Mesenchymal stem cell (in vitro differentiated cells and primary cell): ENCODE results near the gene TIAM2.

ENCODE experiments used
- DNase-seq: peaks from one replicate; pipeline ENCODE4 v3.0.0-alpha.2; 2013
- H2AFZ ChIP-seq: one replicate; pipeline ENCODE4 v1.6.1; 2013; ENCODE audit warnings: low read depth, mild to moderate bottlenecking, control low read depth, inconsistent platforms, low read length, moderate library complexity
- H2AK5ac ChIP-seq: 2 replicates; pipeline ENCODE4 v1.6.1; 2013; ENCODE audit warnings: low read length, moderate library complexity, mild to moderate bottlenecking, inconsistent platforms; ENCODE audit not compliant: severe bottlenecking
- H2BK120ac ChIP-seq: one replicate; pipeline ENCODE4 v1.6.1; 2013; ENCODE audit warnings: low read depth, mild to moderate bottlenecking, inconsistent platforms, low read length, moderate library complexity
- H2BK12ac ChIP-seq, 2 experiments: one replicate each; pipeline ENCODE4 v1.6.1; 2013; ENCODE audit warnings: inconsistent platforms in 2 of 2, low read length in 2 of 2, mild to moderate bottlenecking in 2 of 2, moderate library complexity in 2 of 2, control low read depth in 1 of 2
- H2BK15ac ChIP-seq: one replicate; pipeline ENCODE4 v1.6.1; 2013; ENCODE audit warnings: mild to moderate bottlenecking, low read depth, inconsistent platforms; ENCODE audit not compliant: poor library complexity, severe bottlenecking
- H2BK5ac ChIP-seq: 2 replicates; pipeline ENCODE4 v1.6.1; 2013; ENCODE audit warnings: low read depth, mild to moderate bottlenecking, low read length, control low read depth, inconsistent platforms; ENCODE audit not compliant: poor library complexity, severe bottlenecking
- H3K14ac ChIP-seq, 2 experiments: one replicate each; pipeline ENCODE4 v1.6.1; 2013; ENCODE audit warnings: inconsistent platforms in 2 of 2, low read length in 2 of 2, control low read depth in 1 of 2, mild to moderate bottlenecking in 1 of 2, moderate library complexity in 1 of 2
- H3K18ac ChIP-seq, 2 experiments: one replicate each; pipeline ENCODE4 v1.6.1; 2013; ENCODE audit warnings: inconsistent platforms in 2 of 2, low read length in 2 of 2, control low read depth in 1 of 2, low read depth in 1 of 2, mild to moderate bottlenecking in 1 of 2
- H3K23ac ChIP-seq, 2 experiments: one replicate each; pipeline ENCODE4 v1.6.1; 2013; ENCODE audit warnings: inconsistent platforms in 2 of 2, low read length in 2 of 2, mild to moderate bottlenecking in 2 of 2, moderate library complexity in 2 of 2, control low read depth in 1 of 2
- H3K27ac ChIP-seq: 2 replicates; pipeline ENCODE4 v1.5.1; 2013; ENCODE audit warnings: mild to moderate bottlenecking, moderate library complexity, low read length, control low read depth, inconsistent platforms; ENCODE audit not compliant: poor library complexity, severe bottlenecking
- H3K27me3 ChIP-seq, 2 experiments: 2 replicates each; pipeline versions ENCODE4 v1.6.1 to v1.7.0; 2013; ENCODE audit warnings: low read length in 2 of 2, mild to moderate bottlenecking in 2 of 2, moderate library complexity in 2 of 2, control low read depth in 1 of 2, inconsistent platforms in 1 of 2; ENCODE audit not compliant: control insufficient read depth in 1 of 2, insufficient read depth in 1 of 2
- H3K36me3 ChIP-seq, 2 experiments: 2 replicates each; pipeline versions ENCODE4 v1.6.1 to v1.7.0; 2013; ENCODE audit warnings: low read length in 2 of 2, control low read depth in 1 of 2, inconsistent platforms in 1 of 2, low read depth in 1 of 2, mild to moderate bottlenecking in 1 of 2; ENCODE audit not compliant: insufficient read depth in 2 of 2, control insufficient read depth in 1 of 2
- H3K4ac ChIP-seq, 2 experiments: one replicate each; pipeline ENCODE4 v1.6.1; 2013; ENCODE audit warnings: inconsistent platforms in 2 of 2, low read length in 2 of 2, mild to moderate bottlenecking in 2 of 2, moderate library complexity in 2 of 2, control low read depth in 1 of 2, low read depth in 1 of 2
- H3K4me1 ChIP-seq: 2 replicates; pipeline ENCODE4 v1.6.1; 2013; ENCODE audit warnings: low read depth, low read length, control low read depth; ENCODE audit not compliant: control insufficient read depth, insufficient read depth
- H3K4me2 ChIP-seq: 2 replicates; pipeline ENCODE4 v1.6.1; 2013; ENCODE audit warnings: low read length, mild to moderate bottlenecking, inconsistent platforms; ENCODE audit not compliant: poor library complexity, severe bottlenecking
- H3K4me3 ChIP-seq, 2 experiments: 2 replicates each; pipeline versions ENCODE4 v1.5.1 to v1.7.0; 2013; ENCODE audit warnings: low read length in 2 of 2, mild to moderate bottlenecking in 2 of 2, control low read depth in 1 of 2, low read depth in 1 of 2; ENCODE audit not compliant: insufficient read depth in 1 of 2
- H3K79me1 ChIP-seq: replicated peaks from 2 replicates; pipeline ENCODE4 v1.6.1; 2013; ENCODE audit warnings: mild to moderate bottlenecking, control low read depth, low read length, inconsistent platforms; ENCODE audit not compliant: poor library complexity, severe bottlenecking
- H3K9ac ChIP-seq: 2 replicates; pipeline ENCODE4 v1.7.0; 2013; ENCODE audit warnings: mild to moderate bottlenecking, low read length, moderate library complexity
- H3K9me3 ChIP-seq: 2 replicates; pipeline ENCODE4 v1.7.0; 2013; ENCODE audit warnings: mild to moderate bottlenecking, low read length; ENCODE audit not compliant: control insufficient read depth
- H4K8ac ChIP-seq: one replicate; pipeline ENCODE4 v1.6.1; 2013; ENCODE audit warnings: inconsistent platforms, mild to moderate bottlenecking, low read length, moderate library complexity
- H4K91ac ChIP-seq: one replicate; pipeline ENCODE4 v1.6.1; 2013; ENCODE audit warnings: mild to moderate bottlenecking, low read length, inconsistent platforms
- WGBS: methylation state at CpG from one replicate; pipeline ENCODE4 v1.1.7; 2013; ENCODE audit warnings: mixed read lengths; 5-methylcytosine and 5-hydroxymethylcytosine counted together

Gene TIAM2

GRCh38 chr6:155066361-155066760 lies 71.2 kb downstream of the TIAM2 start:
- 96% methylated on average over 6 of the region's 6 CpGs for WGBS
- H3K9me3 ChIP-seq, result no peaks in the 10 kb centered on the region
- no peaks in the 10 kb centered on the region for H3K79me1 ChIP-seq
- peak overlapping the region; percentile 29 for H3K9ac ChIP-seq
- no peak overlapping the region for H2BK120ac ChIP-seq
- H2BK12ac ChIP-seq, result no peak overlapping the region
- peak overlapping the region; percentile 23 for H4K8ac ChIP-seq
- no peaks in the 10 kb centered on the region for H3K36me3 ChIP-seq
- no peak overlapping the region for H3K4me2 ChIP-seq
- no peak overlapping the region for H4K91ac ChIP-seq
- no peak overlapping the region for H3K18ac ChIP-seq
- no peak overlapping the region for H3K4me3 ChIP-seq
- H3K14ac ChIP-seq, result no peak overlapping the region
- H2AFZ ChIP-seq, result no peak overlapping the region
- no peak overlapping the region for H3K4ac ChIP-seq
- H3K23ac ChIP-seq, result peak overlapping the region in 1 of 2 experiments; percentile 79
- no peak for DNase-seq
- no peak overlapping the region for H2AK5ac ChIP-seq
- peaks cover 3% of the 10 kb centered on the region for H3K4me1 ChIP-seq
- no peak overlapping the region for H3K27ac ChIP-seq
- H2BK5ac ChIP-seq, result no peak overlapping the region
- no peak overlapping the region for H2BK15ac ChIP-seq
- H3K27me3 ChIP-seq, result no peaks in the 10 kb centered on the region

- Histone ChIP-seq H2BK15ac (no peak overlapping the region), H2AK5ac (no peak overlapping the region), H3K4ac (no peak overlapping the region), H3K27ac (no peak overlapping the region), H3K4me1 (peaks cover 3% of the 10 kb centered on the region), H3K79me1 (no peaks in the 10 kb centered on the region), H4K91ac (no peak overlapping the region), H3K14ac (no peak overlapping the region), H3K36me3 (no peaks in the 10 kb centered on the region), H3K9me3 (no peaks in the 10 kb centered on the region), H2BK120ac (no peak overlapping the region), H3K18ac (no peak overlapping the region), H3K23ac (no peak overlapping the region), H2AFZ (no peak overlapping the region), H3K27me3 (no peaks in the 10 kb centered on the region), H4K8ac (no peak overlapping the region), H3K9ac (no peak overlapping the region), H2BK5ac (no peak overlapping the region), H3K4me2 (no peak overlapping the region), H3K4me3 (no peak overlapping the region), H2BK12ac (no peak overlapping the region)
- WGBS, result 94% methylated on average over 6 of the region's 7 CpGs
- DNase-seq, result no peak
These were observed 72.0 kb downstream of the TIAM2 start for GRCh38 chr6:155066921-155067680.

DNA sequence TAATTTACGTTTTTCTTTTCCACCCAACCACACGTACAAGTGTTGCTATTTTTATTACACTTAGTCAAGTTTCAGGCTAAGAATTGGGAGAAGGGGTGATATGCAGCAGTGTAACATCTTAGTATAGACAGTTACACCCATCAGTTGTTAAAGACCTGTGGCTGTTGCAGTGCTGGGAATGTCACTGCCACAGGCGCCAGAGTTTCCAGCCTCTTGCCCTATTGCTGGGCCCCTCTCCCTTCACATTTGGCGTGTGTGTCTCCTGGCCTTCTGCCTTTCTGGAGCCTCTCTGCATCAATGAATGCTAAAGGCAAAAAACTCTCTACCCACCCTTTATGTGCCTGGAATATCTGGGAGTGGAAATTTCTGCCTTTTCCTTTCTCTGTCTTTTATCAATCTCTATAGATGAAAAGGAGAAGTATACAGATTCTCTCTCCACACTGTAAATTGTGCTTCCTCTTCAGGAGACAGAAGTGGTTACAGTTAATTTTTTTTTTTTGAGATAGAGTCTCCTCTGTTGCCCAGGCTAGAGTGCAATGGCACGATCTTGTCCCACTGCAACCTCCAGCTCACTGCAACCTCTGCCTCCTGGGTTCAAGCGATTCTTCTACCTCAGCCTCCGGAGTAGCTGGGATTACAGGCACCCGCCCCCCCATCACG lies 73.0 kb downstream of the TIAM2 start:
- H3K4ac ChIP-seq, result no peak overlapping the region
- H3K9ac ChIP-seq, result no peak overlapping the region
- no peak overlapping the region for H2BK5ac ChIP-seq
- H3K14ac ChIP-seq, result no peak overlapping the region
- no peak overlapping the region for H3K4me2 ChIP-seq
- no peak overlapping the region for H4K91ac ChIP-seq
- H2BK15ac ChIP-seq, result no peak overlapping the region
- H2BK120ac ChIP-seq, result no peak overlapping the region
- H3K4me1 ChIP-seq, result peaks cover 3% of the 10 kb centered on the region
- no peak overlapping the region for H2AK5ac ChIP-seq
- H4K8ac ChIP-seq, result no peak overlapping the region
- no peak overlapping the region for H3K27ac ChIP-seq
- H2AFZ ChIP-seq, result no peak overlapping the region
- no peak overlapping the region for H3K4me3 ChIP-seq
- no peak overlapping the region for H3K23ac ChIP-seq
- H3K27me3 ChIP-seq, result no peaks in the 10 kb centered on the region
- H3K79me1 ChIP-seq, result no peaks in the 10 kb centered on the region
- no peak for DNase-seq
- no peaks in the 10 kb centered on the region for H3K9me3 ChIP-seq
- no peaks in the 10 kb centered on the region for H3K36me3 ChIP-seq
- no peak overlapping the region for H2BK12ac ChIP-seq
- 96% methylated on average over 6 of the region's 9 CpGs for WGBS
- H3K18ac ChIP-seq, result no peak overlapping the region

DNA sequence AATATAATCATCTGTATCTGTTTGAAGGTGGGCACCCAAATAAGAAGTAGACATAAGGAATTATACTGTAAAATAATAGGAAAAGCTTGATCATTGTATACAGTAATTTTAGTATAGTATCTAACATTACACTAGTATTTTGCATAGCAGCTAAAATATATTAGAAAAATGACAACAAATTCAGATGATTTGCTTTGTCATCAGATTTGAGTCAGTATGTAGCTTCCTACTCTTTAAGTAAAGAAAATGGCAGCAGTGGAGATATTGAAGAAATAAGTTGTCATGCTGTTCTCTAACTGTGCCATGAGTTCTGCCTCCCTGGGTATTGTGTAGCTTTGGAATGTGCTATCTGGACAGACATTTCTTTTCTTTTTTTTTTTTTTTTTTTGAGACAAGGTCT lies 74.4 kb downstream of the TIAM2 start:
- no peaks in the 10 kb centered on the region for H3K4me1 ChIP-seq
- no peak overlapping the region for H4K91ac ChIP-seq
- no peak for DNase-seq
- H3K14ac ChIP-seq, result no peak overlapping the region
- no peak overlapping the region for H2BK15ac ChIP-seq
- no peak overlapping the region for H3K23ac ChIP-seq
- no peaks in the 10 kb centered on the region for H3K36me3 ChIP-seq
- H3K27ac ChIP-seq, result no peak overlapping the region
- no peak overlapping the region for H3K9ac ChIP-seq
- H2AK5ac ChIP-seq, result no peak overlapping the region
- H2BK5ac ChIP-seq, result no peak overlapping the region
- H2BK120ac ChIP-seq, result no peak overlapping the region
- no peak overlapping the region for H3K4ac ChIP-seq
- H3K18ac ChIP-seq, result no peak overlapping the region
- H2AFZ ChIP-seq, result no peak overlapping the region
- H2BK12ac ChIP-seq, result no peak overlapping the region
- H3K27me3 ChIP-seq, result no peaks in the 10 kb centered on the region
- H3K4me2 ChIP-seq, result no peak overlapping the region
- no peak overlapping the region for H3K4me3 ChIP-seq
- H4K8ac ChIP-seq, result no peak overlapping the region
- H3K9me3 ChIP-seq, result no peaks in the 10 kb centered on the region
- H3K79me1 ChIP-seq, result no peaks in the 10 kb centered on the region
